Measurements from ENCODE around the gene KRTAP17-1. TPM values are rescaled to one million over a fixed set of nuclear protein-coding genes. Genes with fewer than 3 reads are reported as not detected.
"Not testable (repeated sequence)": the region's sequence is repeated elsewhere in the genome, so short reads cannot be mapped to it uniquely, and the experiment has no call there.

Gene KRTAP17-1
- total RNA-seq, 6 experiments from 2014 or later = not detected

DNA sequence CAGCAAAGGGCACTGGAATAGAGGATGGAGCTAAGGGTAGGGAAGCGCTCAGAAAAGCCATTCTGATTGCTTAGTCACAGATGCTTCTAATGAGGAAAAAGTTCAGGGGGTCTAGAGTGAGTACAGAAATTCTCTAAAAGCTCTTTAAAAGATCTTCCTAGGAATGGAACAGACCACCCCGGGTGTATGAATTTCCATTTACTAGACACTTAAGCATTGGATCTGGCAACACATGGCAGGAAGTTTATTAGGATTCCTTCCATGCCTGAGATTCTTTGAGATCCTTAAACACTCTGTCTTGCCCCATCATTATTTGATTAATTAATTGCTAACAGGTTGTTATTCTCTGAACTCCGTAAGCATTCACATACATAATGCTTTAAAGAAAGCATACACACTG is 31.5 kb downstream of the KRTAP17-1 start:
- no peaks in the 10 kb centered on the region; the same call in none of the 2 replicates for H3K27me3 Mint-ChIP-seq (ENCODE audit: insufficient read depth)
- H3K4me3 Mint-ChIP-seq = peak overlapping the region; percentile 24; the same call in 1 of the 2 replicates
- peaks cover 38% of the 10 kb centered on the region for H3K4me1 Mint-ChIP-seq (ENCODE audit: low read depth)
- H3K36me3 Mint-ChIP-seq (ENCODE audit: low read depth) = no peaks in the 10 kb centered on the region
- peak; percentile 28 for DNase-seq
- TF ChIP-seq, protein P1, sequence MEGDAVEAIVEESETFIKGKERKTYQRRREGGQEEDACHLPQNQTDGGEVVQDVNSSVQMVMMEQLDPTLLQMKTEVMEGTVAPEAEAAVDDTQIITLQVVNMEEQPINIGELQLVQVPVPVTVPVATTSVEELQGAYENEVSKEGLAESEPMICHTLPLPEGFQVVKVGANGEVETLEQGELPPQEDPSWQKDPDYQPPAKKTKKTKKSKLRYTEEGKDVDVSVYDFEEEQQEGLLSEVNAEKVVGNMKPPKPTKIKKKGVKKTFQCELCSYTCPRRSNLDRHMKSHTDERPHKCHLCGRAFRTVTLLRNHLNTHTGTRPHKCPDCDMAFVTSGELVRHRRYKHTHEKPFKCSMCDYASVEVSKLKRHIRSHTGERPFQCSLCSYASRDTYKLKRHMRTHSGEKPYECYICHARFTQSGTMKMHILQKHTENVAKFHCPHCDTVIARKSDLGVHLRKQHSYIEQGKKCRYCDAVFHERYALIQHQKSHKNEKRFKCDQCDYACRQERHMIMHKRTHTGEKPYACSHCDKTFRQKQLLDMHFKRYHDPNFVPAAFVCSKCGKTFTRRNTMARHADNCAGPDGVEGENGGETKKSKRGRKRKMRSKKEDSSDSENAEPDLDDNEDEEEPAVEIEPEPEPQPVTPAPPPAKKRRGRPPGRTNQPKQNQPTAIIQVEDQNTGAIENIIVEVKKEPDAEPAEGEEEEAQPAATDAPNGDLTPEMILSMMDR (IDR thresholded peaks at IDR 0.05) = no peak
- no peaks in the 10 kb centered on the region; the same call in 1 of the 2 replicates for H3K9me3 Mint-ChIP-seq
- H3K27ac Mint-ChIP-seq = peak overlapping the region; percentile 27; the same call in 1 of the 2 replicates

GRCh38 chr17:41278176-41278955 is 37.1 kb downstream of the KRTAP17-1 start:
- H3K27me3 Mint-ChIP-seq (ENCODE audit: insufficient read depth) = peaks cover 7% of the 10 kb centered on the region
- peaks cover 20% of the 10 kb centered on the region for H3K4me1 Mint-ChIP-seq (ENCODE audit: low read depth)
- H3K4me3 Mint-ChIP-seq = no peak overlapping the region
- no peaks in the 10 kb centered on the region for H3K36me3 Mint-ChIP-seq (ENCODE audit: low read depth)
- no peak for DNase-seq
- H3K27ac Mint-ChIP-seq = no peak overlapping the region
- no peaks in the 10 kb centered on the region; the same call in 1 of the 2 replicates for H3K9me3 Mint-ChIP-seq
- TF ChIP-seq, protein P1 (IDR thresholded peaks at IDR 0.05) = no peak

- Mint-ChIP-seq H3K4me1 (ENCODE audit: low read depth) (peaks cover 16% of the 10 kb centered on the region; the same call in 1 of the 2 replicates), H3K27me3 (ENCODE audit: insufficient read depth) (peaks cover 11% of the 10 kb centered on the region)
- not testable (repeated sequence) for H3K9me3 Mint-ChIP-seq; H3K27ac Mint-ChIP-seq; H3K4me3 Mint-ChIP-seq; H3K36me3 Mint-ChIP-seq (ENCODE audit: low read depth); DNase-seq
These were observed 39.8 kb downstream of the KRTAP17-1 start, which contains the start of gene KRTAP9-7 for GRCh38 chr17:41275648-41276190. Gene KRTAP9-7 (plus strand): TSS chr17:41275698. CDS start chr17:41275698, 0 bp downstream.

GRCh38 chr17:41271858-41272257 is 43.7 kb downstream of the KRTAP17-1 start:
- 0 out of 2 replicates have a peak, but pooled peaks cover 5% of the 10 kb centered on the region for H3K4me1 Mint-ChIP-seq (ENCODE audit: low read depth)
- no peak for DNase-seq
- H3K27ac Mint-ChIP-seq = no peak overlapping the region
- peaks cover 11% of the 10 kb centered on the region for H3K27me3 Mint-ChIP-seq (ENCODE audit: insufficient read depth)
- TF ChIP-seq, protein P1 (IDR thresholded peaks at IDR 0.05) = no peak
- H3K36me3 Mint-ChIP-seq (ENCODE audit: low read depth) = no peaks in the 10 kb centered on the region
- no peaks in the 10 kb centered on the region for H3K9me3 Mint-ChIP-seq
- no peak overlapping the region for H3K4me3 Mint-ChIP-seq

GRCh38 chr17:41271323-41271722 is 44.2 kb downstream of the KRTAP17-1 start:
- not testable (repeated sequence) for H3K36me3 Mint-ChIP-seq (ENCODE audit: low read depth); H3K9me3 Mint-ChIP-seq; H3K4me3 Mint-ChIP-seq; H3K4me1 Mint-ChIP-seq (ENCODE audit: low read depth); H3K27ac Mint-ChIP-seq; DNase-seq
- H3K27me3 Mint-ChIP-seq (ENCODE audit: insufficient read depth) = peaks cover 10% of the 10 kb centered on the region

- H3K4me1 Mint-ChIP-seq (ENCODE audit: low read depth) = peaks cover 10% of the 10 kb centered on the region; the same call in 1 of the 2 replicates
- no peak overlapping the region for H3K27ac Mint-ChIP-seq
- H3K27me3 Mint-ChIP-seq (ENCODE audit: insufficient read depth) = peaks cover 11% of the 10 kb centered on the region
- H3K9me3 Mint-ChIP-seq = no peaks in the 10 kb centered on the region
- H3K4me3 Mint-ChIP-seq = no peak overlapping the region
- TF ChIP-seq, protein P1 (IDR thresholded peaks at IDR 0.05) = no peak
- DNase-seq = no peak
- no peaks in the 10 kb centered on the region for H3K36me3 Mint-ChIP-seq (ENCODE audit: low read depth)
These were observed 47.8 kb downstream of the KRTAP17-1 start for GRCh38 chr17:41267711-41268110.

Measured in HFFc6 (cell line).